ENCODE measurements around the gene ARL14. TPM values are rescaled to one million over a fixed set of nuclear protein-coding genes. Genes with fewer than 3 reads are reported as not detected.

Gene ARL14
- not detected for total RNA-seq

- peaks cover 2% of the 10 kb centered on the region for H3K27me3 Mint-ChIP-seq (ENCODE audit: low read depth)
- intact Hi-C loops (cut with micrococcal nuclease), result no loop called here
- H3K4me1 Mint-ChIP-seq (ENCODE audit: low read depth), result peaks cover 2% of the 10 kb centered on the region
- H3K9me3 Mint-ChIP-seq, result no peaks in the 10 kb centered on the region
- H3K27ac Mint-ChIP-seq, result no peak within 1 kb of the TSS
- no peak within 1 kb of the TSS for H3K4me3 Mint-ChIP-seq
- CTCF ChIA-PET, result no interaction called here
- no peak for DNase-seq
- no peaks in the 10 kb centered on the region for H3K36me3 Mint-ChIP-seq (ENCODE audit: low read depth)
These were observed at the start of gene ARL14 for GRCh38 chr3:160676547-160677303. Gene ARL14, plus strand, starts transcription at chr3:160677160. Its CDS starts 187 bp downstream, at chr3:160677347.

GRCh38 chr3:160629491-160629890 lies 47.5 kb upstream of the ARL14 start:
- H3K27me3 Mint-ChIP-seq (ENCODE audit: low read depth), result no peaks in the 10 kb centered on the region
- no peak overlapping the region for H3K27ac Mint-ChIP-seq
- H3K9me3 Mint-ChIP-seq, result no peaks in the 10 kb centered on the region
- H3K36me3 Mint-ChIP-seq (ENCODE audit: low read depth), result no peaks in the 10 kb centered on the region
- intact Hi-C loops (cut with micrococcal nuclease), result no loop called here
- CTCF ChIA-PET, result no interaction called here
- DNase-seq, result no peak
- H3K4me3 Mint-ChIP-seq, result no peak overlapping the region
- no peaks in the 10 kb centered on the region for H3K4me1 Mint-ChIP-seq (ENCODE audit: low read depth)

DNA sequence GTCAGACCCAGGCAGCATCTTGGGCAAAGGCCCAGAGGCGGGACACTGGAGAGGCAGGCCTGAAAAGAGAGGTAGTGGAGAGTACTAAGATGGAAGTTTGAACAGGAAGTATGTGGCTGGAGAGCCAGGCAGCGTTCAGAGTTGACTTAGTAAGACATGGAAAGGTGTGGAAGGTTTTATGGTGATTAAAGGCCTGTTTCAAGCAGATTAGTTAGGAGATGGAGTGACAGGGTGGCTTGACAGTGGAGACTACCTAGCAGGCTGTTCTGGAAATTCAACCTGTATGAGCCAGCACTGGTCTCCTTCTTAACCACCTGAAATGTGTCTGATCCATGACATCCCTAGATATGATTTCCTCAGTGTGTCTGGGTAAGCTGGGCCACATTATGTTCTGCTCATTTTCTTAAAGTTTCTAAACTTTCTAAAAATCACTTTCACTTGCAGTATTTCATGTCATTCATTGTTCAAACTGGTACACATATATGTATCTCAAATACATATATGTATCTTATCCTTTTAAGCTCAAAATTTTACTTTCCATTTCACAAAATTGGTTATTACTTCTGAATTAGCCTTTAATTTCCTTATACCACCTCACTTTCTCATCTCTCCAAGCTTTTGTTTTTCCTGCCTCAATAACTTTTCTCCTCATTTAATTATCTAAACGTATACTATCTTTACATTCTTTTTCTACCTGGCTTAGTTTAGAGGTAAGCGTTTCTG lies 43.4 kb upstream of the ARL14 start:
- Mint-ChIP-seq H3K27me3 (ENCODE audit: low read depth) (no peaks in the 10 kb centered on the region), H3K9me3 (no peaks in the 10 kb centered on the region), H3K27ac (no peak overlapping the region), H3K4me3 (no peak overlapping the region), H3K36me3 (ENCODE audit: low read depth) (no peaks in the 10 kb centered on the region), H3K4me1 (ENCODE audit: low read depth) (no peaks in the 10 kb centered on the region)
- CTCF ChIA-PET, result no interaction called here
- intact Hi-C loops (cut with micrococcal nuclease), result no loop called here
- no peak for DNase-seq

- CTCF ChIA-PET, result no interaction called here
- intact Hi-C loops (cut with micrococcal nuclease), result no loop called here
- H3K9me3 Mint-ChIP-seq, result no peaks in the 10 kb centered on the region
- no peaks in the 10 kb centered on the region for H3K36me3 Mint-ChIP-seq (ENCODE audit: low read depth)
- DNase-seq, result no peak
- no peaks in the 10 kb centered on the region for H3K4me1 Mint-ChIP-seq (ENCODE audit: low read depth)
- no peak overlapping the region for H3K27ac Mint-ChIP-seq
- no peak overlapping the region for H3K4me3 Mint-ChIP-seq
- no peaks in the 10 kb centered on the region for H3K27me3 Mint-ChIP-seq (ENCODE audit: low read depth)
These were observed 41.7 kb upstream of the ARL14 start for GRCh38 chr3:160635213-160635612.

DNA sequence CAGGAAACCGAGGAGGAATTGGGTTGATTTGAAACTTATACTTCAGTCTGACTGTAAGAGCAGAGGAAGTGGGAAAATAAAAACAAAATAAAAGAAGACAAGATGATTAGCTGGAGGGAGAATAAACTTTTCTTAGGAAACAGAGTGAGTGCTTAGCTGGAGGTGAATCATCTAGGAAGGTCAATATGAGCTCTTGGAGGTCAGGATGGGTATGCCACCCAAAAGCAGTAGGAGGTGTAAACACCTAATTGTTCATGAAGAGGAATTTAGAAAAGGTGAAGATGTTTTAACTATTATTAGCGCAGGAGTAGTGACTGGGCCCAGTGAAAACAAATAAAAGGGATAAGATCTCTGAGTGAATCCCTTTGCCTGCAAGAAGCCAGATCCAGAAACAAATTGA lies 39.9 kb upstream of the ARL14 start:
- intact Hi-C loops (cut with micrococcal nuclease), result no loop called here
- H3K9me3 Mint-ChIP-seq, result no peaks in the 10 kb centered on the region
- CTCF ChIA-PET, result no interaction called here
- DNase-seq, result no peak
- H3K4me1 Mint-ChIP-seq (ENCODE audit: low read depth), result no peaks in the 10 kb centered on the region
- H3K27me3 Mint-ChIP-seq (ENCODE audit: low read depth), result no peaks in the 10 kb centered on the region
- H3K4me3 Mint-ChIP-seq, result no peak overlapping the region
- no peak overlapping the region for H3K27ac Mint-ChIP-seq
- no peaks in the 10 kb centered on the region for H3K36me3 Mint-ChIP-seq (ENCODE audit: low read depth)

DNA sequence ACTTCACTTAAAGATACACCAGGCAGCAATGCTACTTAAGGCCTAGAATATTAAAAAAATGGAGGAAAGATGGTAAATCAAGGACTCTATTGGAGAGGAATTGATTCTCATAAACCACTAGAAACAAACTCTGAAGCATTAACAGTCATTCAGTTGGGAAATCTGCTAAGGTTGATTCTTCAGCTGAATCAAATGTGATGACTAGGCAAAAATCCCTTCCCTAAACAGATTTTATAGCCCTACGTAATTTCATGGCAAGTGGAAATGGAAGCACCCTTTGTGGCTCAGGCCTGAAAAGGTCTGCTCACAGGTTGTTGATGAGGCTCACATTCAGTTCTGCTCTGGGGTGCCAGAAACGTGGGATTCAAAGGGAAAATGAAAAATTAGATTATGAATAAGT lies 38.8 kb upstream of the ARL14 start:
- Mint-ChIP-seq H3K4me1 (ENCODE audit: low read depth) (no peaks in the 10 kb centered on the region), H3K36me3 (ENCODE audit: low read depth) (no peaks in the 10 kb centered on the region), H3K9me3 (no peaks in the 10 kb centered on the region), H3K27ac (no peak overlapping the region), H3K27me3 (ENCODE audit: low read depth) (no peaks in the 10 kb centered on the region), H3K4me3 (no peak overlapping the region)
- CTCF ChIA-PET, result no interaction called here
- no peak for DNase-seq
- intact Hi-C loops (cut with micrococcal nuclease), result no loop called here

DNA sequence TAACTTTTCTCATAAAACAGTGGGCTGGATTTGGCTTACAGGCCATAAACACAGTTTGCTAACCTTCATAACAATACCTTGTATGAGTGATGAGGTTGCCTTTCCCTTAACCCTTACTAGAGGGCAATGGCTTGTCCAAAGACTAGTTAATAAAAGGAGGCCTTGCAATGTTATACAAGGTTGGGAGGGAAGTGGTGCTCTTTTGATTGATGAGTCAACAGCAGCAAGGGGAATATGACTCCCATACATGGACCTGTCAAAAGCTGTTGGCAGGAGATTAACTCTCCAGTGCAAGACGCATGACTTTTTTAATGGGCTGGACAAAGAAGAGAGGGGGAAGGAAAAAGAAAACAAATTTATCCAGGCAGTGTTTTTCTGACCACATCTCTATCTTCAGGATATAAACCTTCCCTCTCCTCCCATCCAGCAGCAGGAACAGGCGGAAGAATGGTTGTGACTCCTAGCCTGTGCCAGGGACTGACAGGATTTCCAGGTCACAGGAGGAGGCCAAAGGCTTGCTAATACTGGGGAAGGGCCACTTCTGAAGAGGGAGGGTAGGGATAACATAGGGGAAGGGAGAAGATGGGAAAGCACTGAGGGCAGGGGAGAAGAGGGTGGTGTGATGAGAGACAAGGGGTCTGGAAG lies 35.2 kb upstream of the ARL14 start:
- CTCF ChIA-PET, result no interaction called here
- Mint-ChIP-seq H3K4me1 (ENCODE audit: low read depth) (no peaks in the 10 kb centered on the region), H3K36me3 (ENCODE audit: low read depth) (no peaks in the 10 kb centered on the region), H3K27ac (no peak overlapping the region), H3K4me3 (no peak overlapping the region), H3K9me3 (no peaks in the 10 kb centered on the region), H3K27me3 (ENCODE audit: low read depth) (no peaks in the 10 kb centered on the region)
- DNase-seq, result no peak
- intact Hi-C loops (cut with micrococcal nuclease), result no loop called here

DNA sequence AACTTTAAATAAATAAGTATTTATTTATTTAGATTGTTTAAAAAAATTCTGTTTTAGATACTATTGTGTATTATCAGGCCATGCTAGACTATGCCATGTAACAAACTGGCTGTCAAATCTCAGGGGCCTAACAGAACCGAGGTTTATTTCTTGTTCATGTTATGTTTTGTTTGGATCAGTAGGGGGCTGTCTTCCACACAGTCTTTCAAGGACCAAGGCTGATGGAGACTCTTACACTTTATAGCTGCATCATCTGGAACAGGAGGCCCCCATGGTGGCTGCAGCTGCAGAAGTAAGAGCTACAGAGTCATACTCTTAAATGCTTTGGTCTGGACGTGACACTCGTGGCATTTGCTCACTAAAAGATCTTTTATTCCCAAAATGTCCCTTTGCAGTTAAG lies 33.0 kb upstream of the ARL14 start:
- Mint-ChIP-seq H3K27me3 (ENCODE audit: low read depth) (no peaks in the 10 kb centered on the region), H3K4me3 (no peak overlapping the region), H3K9me3 (no peaks in the 10 kb centered on the region), H3K36me3 (ENCODE audit: low read depth) (no peaks in the 10 kb centered on the region), H3K27ac (no peak overlapping the region), H3K4me1 (ENCODE audit: low read depth) (no peaks in the 10 kb centered on the region)
- DNase-seq, result no peak
- intact Hi-C loops (cut with micrococcal nuclease), result no loop called here
- CTCF ChIA-PET, result interaction anchor here (0.9 kb wide), 1 partner anchor 17 kb away, joined by 3 read pairs; no protein-coding TSS in a partner anchor

DNA sequence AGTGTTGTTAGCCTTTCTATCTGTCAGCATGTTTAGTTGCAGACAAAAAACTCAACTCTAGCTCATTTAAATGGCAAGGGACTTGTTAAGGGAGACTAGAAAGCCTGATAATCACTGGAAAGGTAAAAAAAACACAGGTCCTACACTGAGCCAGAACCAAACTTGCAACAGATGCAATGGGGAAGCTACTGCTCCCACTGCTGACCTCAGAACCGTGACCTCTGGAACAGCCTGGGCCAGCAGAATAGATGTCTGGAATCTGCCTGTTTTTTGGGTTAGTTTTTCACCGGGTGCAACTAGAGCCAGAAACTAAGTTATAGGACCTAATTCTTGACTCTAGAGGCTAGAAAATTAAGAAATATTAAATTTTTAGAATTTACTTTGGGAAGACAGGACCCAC lies 32.5 kb upstream of the ARL14 start:
- Mint-ChIP-seq H3K27ac (no peak overlapping the region), H3K4me3 (no peak overlapping the region), H3K36me3 (ENCODE audit: low read depth) (no peaks in the 10 kb centered on the region), H3K4me1 (ENCODE audit: low read depth) (no peaks in the 10 kb centered on the region), H3K9me3 (no peaks in the 10 kb centered on the region), H3K27me3 (ENCODE audit: low read depth) (no peaks in the 10 kb centered on the region)
- no peak for DNase-seq
- intact Hi-C loops (cut with micrococcal nuclease), result no loop called here
- CTCF ChIA-PET, result interaction anchor here (0.9 kb wide), 1 partner anchor 16 kb away, joined by 3 read pairs; no protein-coding TSS in a partner anchor

DNA sequence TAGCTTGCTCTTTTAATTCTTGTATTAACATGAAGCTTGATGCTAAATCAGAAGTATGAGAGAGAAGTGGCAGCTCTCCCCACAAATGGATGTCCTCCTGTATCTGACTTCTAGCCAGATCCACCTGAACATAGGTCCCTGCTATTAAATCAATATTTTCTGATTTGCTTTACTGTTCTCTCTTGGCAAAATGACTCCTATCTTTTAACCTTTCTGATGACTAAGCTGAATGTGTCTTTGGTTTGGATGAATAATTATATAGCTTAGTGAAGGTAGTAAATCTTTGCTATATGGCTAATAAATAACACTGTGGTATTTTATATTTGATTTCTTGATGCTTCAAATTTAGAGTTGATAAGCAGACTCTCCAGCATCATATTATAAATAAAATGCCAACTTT lies 28.3 kb upstream of the ARL14 start:
- H3K27ac Mint-ChIP-seq, result no peak overlapping the region
- no peaks in the 10 kb centered on the region for H3K4me1 Mint-ChIP-seq (ENCODE audit: low read depth)
- intact Hi-C loops (cut with micrococcal nuclease), result no loop called here
- H3K9me3 Mint-ChIP-seq, result no peaks in the 10 kb centered on the region
- H3K36me3 Mint-ChIP-seq (ENCODE audit: low read depth), result no peaks in the 10 kb centered on the region
- no peak overlapping the region for H3K4me3 Mint-ChIP-seq
- no peak for DNase-seq
- CTCF ChIA-PET, result no interaction called here
- peaks cover 1% of the 10 kb centered on the region for H3K27me3 Mint-ChIP-seq (ENCODE audit: low read depth)

DNA sequence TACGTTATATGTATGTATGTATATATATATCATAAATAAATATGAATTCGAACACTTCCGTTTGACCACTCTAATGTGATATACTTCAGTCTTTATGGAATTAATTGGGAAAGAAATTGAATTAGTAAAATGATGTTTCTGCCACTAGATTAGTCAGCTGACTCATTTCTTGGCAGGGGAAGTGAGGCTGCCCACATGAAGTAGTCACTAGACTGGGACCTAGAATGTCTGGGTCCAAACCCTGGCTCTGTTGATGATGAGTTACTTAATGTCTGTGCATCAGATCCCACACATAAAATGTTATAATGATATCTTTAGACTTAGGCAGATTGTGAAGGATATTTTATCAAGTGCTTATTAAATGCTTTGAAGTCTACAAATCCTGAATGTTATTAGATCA lies 27.4 kb upstream of the ARL14 start:
- Mint-ChIP-seq H3K4me3 (no peak overlapping the region), H3K27me3 (ENCODE audit: low read depth) (peaks cover 1% of the 10 kb centered on the region), H3K9me3 (no peaks in the 10 kb centered on the region), H3K4me1 (ENCODE audit: low read depth) (no peaks in the 10 kb centered on the region), H3K27ac (no peak overlapping the region), H3K36me3 (ENCODE audit: low read depth) (no peaks in the 10 kb centered on the region)
- intact Hi-C loops (cut with micrococcal nuclease), result no loop called here
- CTCF ChIA-PET, result no interaction called here
- no peak for DNase-seq

GRCh38 chr3:160653512-160653911 lies 23.4 kb upstream of the ARL14 start:
- no peaks in the 10 kb centered on the region for H3K36me3 Mint-ChIP-seq (ENCODE audit: low read depth)
- no peaks in the 10 kb centered on the region for H3K9me3 Mint-ChIP-seq
- no peaks in the 10 kb centered on the region for H3K4me1 Mint-ChIP-seq (ENCODE audit: low read depth)
- intact Hi-C loops (cut with micrococcal nuclease), result no loop called here
- H3K27me3 Mint-ChIP-seq (ENCODE audit: low read depth), result peaks cover 5% of the 10 kb centered on the region
- H3K27ac Mint-ChIP-seq, result no peak overlapping the region
- DNase-seq, result no peak
- CTCF ChIA-PET, result no interaction called here
- no peak overlapping the region for H3K4me3 Mint-ChIP-seq

- intact Hi-C loops (cut with micrococcal nuclease), result no loop called here
- CTCF ChIA-PET, result interaction anchor here (0.9 kb wide), 1 partner anchor 17 kb away, joined by 3 read pairs; no protein-coding TSS in a partner anchor
- Mint-ChIP-seq H3K36me3 (ENCODE audit: low read depth) (no peaks in the 10 kb centered on the region), H3K27ac (no peak overlapping the region), H3K27me3 (ENCODE audit: low read depth) (peaks cover 6% of the 10 kb centered on the region), H3K4me3 (no peak overlapping the region), H3K9me3 (no peaks in the 10 kb centered on the region), H3K4me1 (ENCODE audit: low read depth) (peaks cover 5% of the 10 kb centered on the region)
- no peak for DNase-seq
These were observed 16.1 kb upstream of the ARL14 start for GRCh38 chr3:160660902-160661301.
